ENCODE measurements around the gene TLCD3B.

Gene TLCD3B

GRCh38 chr16:30030841-30031413, at the start of gene TLCD3B:
Gene TLCD3B (minus strand): TSS chr16:30031271. CDS start chr16:30030527, 744 bp downstream.
- DNase-seq, result peak; percentile 49

GRCh38 chr16:30079480-30079879, 48.4 kb upstream of the TLCD3B start:
- DNase-seq, result no peak

- DNase-seq, result no peak
These were observed 47.7 kb upstream of the TLCD3B start for GRCh38 chr16:30078744-30079143.

- no peak for DNase-seq
These were observed 46.6 kb upstream of the TLCD3B start for GRCh38 chr16:30077656-30078055.

- no peak for DNase-seq
These were observed 45.3 kb upstream of the TLCD3B start for GRCh38 chr16:30076276-30076791.

- DNase-seq, result peak; percentile 87
These were observed 44.6 kb upstream of the TLCD3B start, which contains the start of gene PPP4C for GRCh38 chr16:30075503-30076275. Gene PPP4C (plus strand): TSS chr16:30075994. CDS start chr16:30076378, 384 bp downstream.

GRCh38 chr16:30070490-30070889, 39.4 kb upstream of the TLCD3B start:
- DNase-seq, result no peak

GRCh38 chr16:30069611-30070462, 38.8 kb upstream of the TLCD3B start:
- peak; percentile 45 for DNase-seq

- DNase-seq, result no peak
These were observed 37.9 kb upstream of the TLCD3B start for GRCh38 chr16:30068750-30069610.

- no peak for DNase-seq
These were observed 37.3 kb upstream of the TLCD3B start for GRCh38 chr16:30068333-30068732.

- no peak for DNase-seq
These were observed 36.5 kb upstream of the TLCD3B start for GRCh38 chr16:30067584-30067916.

GRCh38 chr16:30066761-30067583, 35.9 kb upstream of the TLCD3B start:
- no peak for DNase-seq

GRCh38 chr16:30065943-30066760, 35.1 kb upstream of the TLCD3B start:
- no peak for DNase-seq

- DNase-seq, result peak; percentile 97
These were observed 34.3 kb upstream of the TLCD3B start, which contains the start of gene ALDOA for GRCh38 chr16:30065102-30065942. Gene ALDOA (plus strand): TSS chr16:30065760. CDS start chr16:30066898, 1,138 bp downstream.

- no peak for DNase-seq
These were observed 33.6 kb upstream of the TLCD3B start for GRCh38 chr16:30064729-30065101.

GRCh38 chr16:30063893-30064728, 33.0 kb upstream of the TLCD3B start:
- peak; percentile 51 for DNase-seq

GRCh38 chr16:30063278-30063892, 32.3 kb upstream of the TLCD3B start:
- DNase-seq, result no peak
